GM18508 (cell line): Measurements from ENCODE around the gene LRBA.
"Not testable (repeated sequence)": the region's sequence is repeated elsewhere in the genome, so short reads cannot be mapped to it uniquely, and the experiment has no call there.

Experiments used
- ATAC-seq: cut with Tn5 transposase; IDR thresholded peaks from one replicate; pipeline ENCODE4 v1.9.1; 2021; ENCODE audit warnings: moderate number of reproducible peaks; ENCODE audit not compliant: insufficient read depth, unreplicated experiment

Gene LRBA

GRCh38 chr4:150582146-150582872, 432.8 kb downstream of the LRBA start, which contains the start of gene MAB21L2:
MAB21L2 (plus strand) TSS chr4:150582151; CDS start chr4:150583030, 879 bp downstream.
- ATAC-seq = no peak

- ATAC-seq = no peak
These were observed 433.4 kb downstream of the LRBA start for GRCh38 chr4:150581641-150582051.

DNA sequence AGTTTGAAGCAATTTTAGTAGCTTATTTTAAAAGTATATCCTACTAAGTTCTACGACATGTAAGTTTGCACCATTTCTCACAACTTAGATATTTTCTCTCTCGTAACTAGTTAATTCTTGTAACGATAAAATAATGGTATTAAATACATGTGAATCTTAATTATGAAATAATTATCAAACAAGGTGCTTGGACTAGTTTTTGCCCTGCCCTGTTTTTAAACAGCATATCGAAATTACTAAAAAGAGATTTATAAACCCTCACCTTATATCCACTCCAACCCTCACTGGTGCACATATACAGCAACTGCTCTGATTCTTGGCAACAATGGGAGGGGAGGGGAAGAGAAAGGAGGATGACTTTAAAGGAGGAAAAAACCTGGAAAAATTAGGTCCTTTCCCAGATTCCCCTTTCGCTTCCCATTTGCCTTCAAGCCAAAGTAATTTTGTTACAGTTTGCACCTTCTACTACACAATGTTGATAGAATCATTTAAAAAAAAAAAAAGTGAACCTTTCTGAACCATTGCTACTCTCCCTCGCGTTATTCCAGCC, 434.0 kb downstream of the LRBA start:
- no peak for ATAC-seq

DNA sequence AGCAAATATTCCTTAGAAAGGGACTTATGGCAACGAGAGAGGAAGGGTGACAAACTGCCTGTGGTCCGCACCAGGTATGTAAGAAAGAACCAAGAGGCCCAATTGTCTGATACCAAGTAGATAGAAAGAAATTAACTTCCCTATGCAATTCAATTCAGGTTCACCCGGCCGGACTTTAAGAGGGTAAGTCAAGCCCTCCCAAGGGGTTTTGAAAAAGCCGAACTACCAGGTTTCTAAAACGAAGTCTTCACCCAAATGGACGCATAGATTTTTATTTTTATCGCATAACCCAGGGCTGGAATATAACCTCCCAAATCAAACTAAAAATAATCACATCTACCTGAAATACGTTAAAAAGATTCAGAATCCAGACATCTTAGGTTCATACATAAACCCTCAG, 434.8 kb downstream of the LRBA start:
- ATAC-seq = no peak

DNA sequence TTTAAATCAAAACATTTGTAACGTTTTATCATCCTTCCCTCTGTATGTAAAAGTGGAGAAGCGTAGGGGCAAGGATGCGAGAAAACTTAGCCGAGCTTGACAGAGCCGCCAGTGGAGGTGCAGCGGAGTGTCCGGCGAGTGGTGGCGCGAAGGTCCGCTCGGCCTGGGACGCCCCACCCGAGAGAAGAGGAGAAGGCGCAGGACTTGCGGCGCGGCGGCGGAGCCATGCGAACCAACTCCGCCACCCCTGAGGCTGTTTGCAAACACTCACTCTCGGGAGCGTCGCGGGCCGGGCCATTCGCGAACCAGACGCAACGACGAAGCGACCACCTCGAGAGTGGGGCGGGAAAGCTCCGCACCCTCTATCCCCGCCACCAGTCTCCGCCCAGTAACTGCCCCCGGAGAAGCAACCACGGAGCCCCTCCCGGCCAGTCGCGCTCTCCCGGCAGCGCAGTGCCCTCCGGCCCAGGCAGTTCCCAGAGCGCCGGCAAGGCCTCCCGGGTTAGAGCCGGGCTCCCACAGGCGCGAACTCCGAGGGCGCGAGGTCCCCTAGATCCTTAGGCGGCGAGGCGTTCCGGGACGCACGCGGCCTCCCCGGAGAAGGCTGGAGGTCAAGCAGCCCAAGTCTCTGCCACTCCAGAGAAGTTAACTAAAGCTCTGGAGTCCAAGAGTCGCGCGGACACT, 435.4 kb downstream of the LRBA start:
- ATAC-seq = no peak

GRCh38 chr4:150578745-150579501, 436.2 kb downstream of the LRBA start:
- ATAC-seq = no peak

GRCh38 chr4:150577796-150578195, 437.3 kb downstream of the LRBA start:
- ATAC-seq = no peak

DNA sequence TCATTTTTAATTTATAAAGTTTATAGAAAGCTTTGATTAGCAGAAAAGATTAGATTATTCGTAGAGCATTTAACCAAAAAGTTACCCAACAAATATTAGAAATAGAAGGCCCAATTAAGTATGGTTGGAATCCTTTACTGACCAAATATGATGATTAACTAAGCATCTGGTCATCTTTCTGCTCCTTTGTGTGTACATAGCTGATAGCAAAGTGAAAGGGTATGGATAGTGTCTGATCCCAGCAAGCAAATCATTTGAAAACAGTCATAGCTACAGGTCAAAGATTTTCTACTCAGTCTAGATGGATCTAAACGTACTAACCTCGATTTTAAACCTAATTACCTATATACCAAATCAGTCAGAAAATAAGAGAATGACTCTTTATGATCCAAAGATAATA, 440.4 kb downstream of the LRBA start:
- ATAC-seq = no peak

- ATAC-seq = no peak
These were observed 441.6 kb downstream of the LRBA start for GRCh38 chr4:150573534-150573933.

DNA sequence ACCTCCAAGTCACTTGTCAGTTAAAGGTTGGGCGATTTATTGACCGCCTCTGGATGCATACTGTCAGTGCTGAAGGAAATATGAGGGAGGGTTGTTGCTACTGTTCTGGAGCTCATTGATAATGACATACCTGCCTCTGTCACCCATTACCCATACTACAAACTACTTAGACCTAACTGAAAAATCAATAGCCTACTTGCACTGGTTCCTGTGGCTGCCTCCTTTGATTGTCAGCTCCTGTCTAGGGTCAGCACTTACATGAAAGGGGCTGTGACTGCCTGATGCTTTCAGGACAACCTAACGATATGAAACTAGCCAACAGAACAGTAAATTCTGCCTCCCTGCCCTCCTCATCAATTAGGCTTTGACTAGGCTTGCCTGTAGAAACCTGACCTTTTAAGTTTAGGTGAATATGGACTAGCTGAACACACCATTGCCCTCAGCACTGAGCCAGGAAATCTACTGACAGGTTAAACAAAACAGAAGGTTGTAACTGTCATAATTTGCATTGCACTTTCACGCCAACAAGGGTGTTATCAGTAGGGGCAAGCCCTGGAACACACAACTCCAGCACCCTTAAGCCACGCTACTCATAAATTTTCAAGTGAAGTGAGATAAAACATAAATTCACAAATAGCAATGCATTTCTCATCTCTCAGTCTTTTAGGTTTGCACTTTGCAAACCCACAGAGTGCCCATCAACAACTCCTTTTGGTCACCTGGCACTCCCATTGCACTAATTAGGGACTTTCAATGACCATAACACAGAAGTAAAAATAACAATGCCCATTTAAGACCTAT, 442.2 kb downstream of the LRBA start:
- no peak for ATAC-seq

DNA sequence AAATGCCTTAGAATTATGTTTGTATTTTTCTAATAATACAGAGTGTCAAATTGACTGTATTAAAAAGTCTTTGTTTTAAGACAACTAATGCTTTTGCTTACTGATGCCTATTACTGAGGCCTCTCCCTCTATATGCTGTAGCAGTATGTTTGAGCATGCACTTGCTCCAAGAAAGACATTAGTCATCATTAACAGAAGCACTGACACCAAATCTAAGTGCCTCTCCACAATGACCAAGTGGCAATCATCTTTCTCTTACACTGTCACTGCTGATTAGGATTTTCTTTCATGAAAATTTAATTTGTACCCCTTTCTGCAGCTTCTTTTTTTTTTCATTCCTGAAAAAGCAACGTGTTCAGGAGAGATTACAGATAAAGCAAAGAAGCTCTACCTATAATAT, 444.2 kb downstream of the LRBA start:
- ATAC-seq = no peak

- ATAC-seq = no peak
These were observed 445.0 kb downstream of the LRBA start for GRCh38 chr4:150569998-150570535.

GRCh38 chr4:150569384-150569987, 445.6 kb downstream of the LRBA start:
- ATAC-seq = no peak

DNA sequence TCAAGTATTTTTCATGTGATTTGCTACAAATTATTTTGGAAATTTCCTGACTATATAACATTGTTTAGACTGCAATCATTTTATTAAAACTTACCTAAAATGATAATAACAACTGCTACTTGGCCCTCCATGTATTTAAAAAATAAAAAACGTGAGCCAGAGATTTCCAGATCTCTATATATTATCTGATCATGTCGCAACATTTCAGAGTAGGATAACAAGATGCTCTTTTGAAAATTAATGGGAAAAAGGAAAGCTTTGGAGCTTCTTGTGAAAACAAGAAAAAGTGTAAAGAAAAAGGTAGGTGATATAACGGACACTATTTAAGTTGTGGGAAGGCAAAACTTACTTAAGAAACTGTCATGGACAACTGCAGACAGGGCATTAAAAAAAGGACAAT, 448.0 kb downstream of the LRBA start:
- no peak for ATAC-seq

DNA sequence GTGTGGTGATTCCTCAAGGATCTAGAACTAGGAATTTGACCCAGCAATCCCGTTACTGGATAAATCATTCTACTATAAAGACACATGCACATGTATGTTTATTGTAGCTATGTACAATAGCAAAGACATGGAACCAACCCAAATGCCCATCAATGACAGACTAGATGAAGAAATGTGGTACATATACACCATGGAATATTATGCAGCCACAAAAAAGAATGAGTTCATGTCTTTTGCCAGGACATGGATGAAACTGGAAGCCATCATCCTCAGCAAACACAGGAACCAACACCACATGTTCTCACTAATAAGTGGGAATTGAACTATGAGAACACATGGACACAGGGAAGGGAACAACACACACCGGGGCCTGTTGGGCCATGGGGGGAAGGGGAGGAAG, 450.1 kb downstream of the LRBA start:
- ATAC-seq = not testable (repeated sequence)

DNA sequence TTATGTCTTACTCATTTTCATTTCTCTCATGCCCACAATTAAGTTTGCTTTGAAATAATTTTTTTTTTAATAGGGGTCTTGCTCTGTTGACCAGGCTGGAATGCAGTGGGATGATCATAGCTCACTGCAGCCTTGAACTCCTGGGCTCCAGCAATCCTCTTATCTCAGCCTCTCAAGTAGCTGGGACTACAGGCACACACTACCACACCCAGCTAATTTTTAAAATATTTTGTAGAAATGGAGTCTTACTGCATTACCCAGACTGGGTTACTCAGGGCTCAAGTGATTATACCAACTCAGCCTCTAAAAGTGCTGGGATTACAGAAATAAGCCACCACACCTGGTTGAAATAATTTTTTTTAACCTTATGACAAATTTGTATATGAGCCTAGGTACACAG, 452.3 kb downstream of the LRBA start:
- no peak for ATAC-seq

DNA sequence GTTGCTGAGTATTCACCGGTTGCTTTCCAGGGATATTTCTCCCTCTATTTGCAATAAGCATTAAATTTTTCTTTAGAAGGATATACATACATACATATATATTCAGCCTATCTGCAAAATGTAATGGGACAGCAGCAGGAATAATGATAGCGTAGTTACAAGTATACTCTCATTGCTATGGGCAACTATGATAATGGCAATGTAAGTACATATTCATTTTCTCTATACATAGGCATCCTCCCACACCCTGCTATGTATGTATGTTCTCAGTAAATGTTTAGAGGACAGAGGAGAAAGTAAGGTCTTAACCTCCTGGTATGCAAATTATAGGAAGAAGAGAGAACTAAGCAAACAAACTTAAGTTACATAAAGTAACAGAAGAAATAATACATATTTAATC, 452.8 kb downstream of the LRBA start:
- no peak for ATAC-seq

DNA sequence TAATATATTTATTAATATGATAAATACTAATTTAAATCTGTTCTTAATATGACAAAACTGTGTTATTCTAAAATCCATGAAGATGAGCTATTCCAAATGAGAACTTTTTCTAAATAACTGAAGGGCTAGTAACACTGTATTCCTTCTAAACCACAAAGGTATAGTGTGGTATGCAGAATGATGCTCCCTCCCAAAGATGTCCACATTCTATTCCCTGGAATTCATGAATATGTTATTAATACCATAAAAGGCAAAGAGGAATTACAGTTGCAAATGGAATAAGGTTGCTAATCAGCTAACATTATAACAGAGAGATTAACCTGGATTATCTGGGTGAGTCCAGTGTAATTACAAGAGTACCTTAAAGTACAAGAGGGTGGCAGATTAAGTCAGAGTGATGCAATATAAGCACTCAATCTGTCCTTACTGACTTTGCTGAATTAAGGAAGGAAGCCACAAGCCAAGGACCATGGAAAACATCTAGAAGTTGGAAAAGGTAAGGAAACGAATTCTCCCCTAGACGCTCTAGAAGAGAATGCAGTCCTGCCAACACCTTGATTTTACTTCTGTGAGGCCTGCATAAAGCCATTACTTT, 453.8 kb downstream of the LRBA start:
- no peak for ATAC-seq

- not testable (repeated sequence) for ATAC-seq
These were observed 457.3 kb downstream of the LRBA start for GRCh38 chr4:150557811-150558210.
